GM13976 (cell line): Measurements from ENCODE around the gene ZNF544.

Experiments
- DNase-seq: peaks from one replicate; pipeline ENCODE4 v3.0.0; 2012; ENCODE audit warnings: low spot score
- CTCF ChIP-seq: IDR thresholded peaks from 2 replicates; pipeline ENCODE4 v1.5.1; 2012; ENCODE audit warnings: borderline replicate concordance, mild to moderate bottlenecking; ENCODE audit not compliant: insufficient read depth; ENCODE audit errors: extremely low read depth, missing control alignments, control extremely low read depth
- in situ Hi-C: fragments of 300-500 bp; cut with MboI; formaldehyde crosslinking; loops from one replicate; pipeline ENCODE4 v1.12.0; 2022; ENCODE audit warnings: low sequenced_read_pairs, mixed read lengths, inconsistent platforms; ENCODE audit not compliant: unreplicated experiment

ZNF544 gene

GRCh38 chr19:58279042-58279924, 50.6 kb downstream of the ZNF544 start:
- no peak for TF ChIP-seq CTCF
- DNase-seq, result peak; percentile 65
- in situ Hi-C loops, result no loop called here

GRCh38 chr19:58279925-58280316, 51.2 kb downstream of the ZNF544 start:
- in situ Hi-C loops, result no loop called here
- DNase-seq, result no peak
- no peak for TF ChIP-seq CTCF

- DNase-seq, result no peak
- in situ Hi-C loops, result no loop called here
- TF ChIP-seq CTCF, result no peak
Measured at GRCh38 chr19:58284199-58284598, 55.5 kb downstream of the ZNF544 start.

GRCh38 chr19:58291943-58292342, 63.2 kb downstream of the ZNF544 start:
- in situ Hi-C loops, result no loop called here
- TF ChIP-seq CTCF, result no peak
- DNase-seq, result no peak

GRCh38 chr19:58294743-58295374, 66.1 kb downstream of the ZNF544 start:
- in situ Hi-C loops, result no loop called here
- DNase-seq, result no peak
- no peak for TF ChIP-seq CTCF

GRCh38 chr19:58296104-58296503, 67.4 kb downstream of the ZNF544 start:
- TF ChIP-seq CTCF, result no peak
- no peak for DNase-seq
- in situ Hi-C loops, result no loop called here
